Stimulated activated CD4-positive, alpha-beta T cell treated with anti-CD3 and anti-CD28 coated beads, Interleukin-12 subunit alpha, Interleukin-12 subunit beta, amount 100 ng/mL, for 48 hours (primary cell): ENCODE data around the gene OR4E1.
"Not testable (repeated sequence)": the region's sequence is repeated elsewhere in the genome, so short reads cannot be mapped to it uniquely, and the experiment has no call there.

Experiments used
- DNase-seq, 3 donors: peaks; one replicate each; pipeline ENCODE4 v3.0.0-alpha.2; 2020; ENCODE audit warnings: low read depth in 2 of 3, low spot score in 1 of 3

OR4E1 gene

GRCh38 chr14:21653331-21653885 lies 20.2 kb downstream of the OR4E1 start, which contains the start of gene OR4E2:
Gene OR4E2, plus strand, starts transcription at chr14:21653835. Its CDS starts 11,248 bp downstream, at chr14:21665083.
- no peak for DNase-seq

- no peak for DNase-seq
Measured at GRCh38 chr14:21652209-21652808, 21.3 kb downstream of the OR4E1 start.

DNA sequence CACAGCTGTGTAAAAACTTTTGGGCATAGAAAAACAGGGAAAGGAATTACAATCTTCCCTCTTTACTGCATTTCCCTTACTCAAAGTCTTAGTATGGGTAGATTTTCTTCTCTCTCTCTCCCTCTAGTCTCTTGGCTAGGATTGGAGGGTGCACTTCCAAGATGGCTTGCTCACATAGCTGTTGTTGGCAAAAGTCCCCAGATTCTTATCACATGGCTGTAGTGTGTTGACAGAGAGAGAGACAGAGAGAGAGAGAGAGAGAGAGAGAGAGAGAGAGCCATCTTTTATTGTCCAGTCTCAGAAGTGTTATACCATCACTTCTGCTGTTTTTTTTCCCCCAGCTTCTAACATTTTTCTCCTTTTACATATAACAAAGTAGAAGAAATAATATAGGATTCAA lies 26.2 kb downstream of the OR4E1 start:
- DNase-seq: no peak

- DNase-seq: no peak
Measured at GRCh38 chr14:21643407-21643806, 30.2 kb downstream of the OR4E1 start.

- no peak for DNase-seq
Measured at GRCh38 chr14:21642683-21643082, 30.9 kb downstream of the OR4E1 start.

GRCh38 chr14:21634840-21635239 lies 38.8 kb downstream of the OR4E1 start, which contains the start of gene OR10G2:
Gene OR10G2, minus strand, starts transcription at chr14:21634940. Its CDS starts 98 bp downstream, at chr14:21634842.
- no peak for DNase-seq

DNA sequence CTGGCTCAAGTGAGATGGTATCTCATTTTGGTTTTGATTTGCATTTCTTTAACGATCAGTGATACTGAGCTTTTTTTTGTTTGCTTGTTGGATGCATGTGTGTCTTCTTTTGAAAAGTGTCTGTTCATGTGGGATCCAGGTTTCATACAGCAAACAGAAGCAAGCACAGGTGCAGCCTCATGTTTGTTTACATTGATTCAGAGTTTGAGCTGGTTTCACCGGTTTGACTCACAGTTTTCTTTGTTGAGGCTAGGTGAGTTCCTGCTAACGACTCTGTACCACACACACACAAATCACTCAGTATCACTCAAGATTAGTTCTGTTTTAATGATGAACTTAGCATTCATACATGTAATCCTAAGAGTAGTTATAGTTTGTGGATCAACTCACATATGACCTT lies 42.5 kb downstream of the OR4E1 start:
- DNase-seq: no peak

GRCh38 chr14:21630503-21630902 lies 43.1 kb downstream of the OR4E1 start:
- not testable (repeated sequence) for DNase-seq

DNA sequence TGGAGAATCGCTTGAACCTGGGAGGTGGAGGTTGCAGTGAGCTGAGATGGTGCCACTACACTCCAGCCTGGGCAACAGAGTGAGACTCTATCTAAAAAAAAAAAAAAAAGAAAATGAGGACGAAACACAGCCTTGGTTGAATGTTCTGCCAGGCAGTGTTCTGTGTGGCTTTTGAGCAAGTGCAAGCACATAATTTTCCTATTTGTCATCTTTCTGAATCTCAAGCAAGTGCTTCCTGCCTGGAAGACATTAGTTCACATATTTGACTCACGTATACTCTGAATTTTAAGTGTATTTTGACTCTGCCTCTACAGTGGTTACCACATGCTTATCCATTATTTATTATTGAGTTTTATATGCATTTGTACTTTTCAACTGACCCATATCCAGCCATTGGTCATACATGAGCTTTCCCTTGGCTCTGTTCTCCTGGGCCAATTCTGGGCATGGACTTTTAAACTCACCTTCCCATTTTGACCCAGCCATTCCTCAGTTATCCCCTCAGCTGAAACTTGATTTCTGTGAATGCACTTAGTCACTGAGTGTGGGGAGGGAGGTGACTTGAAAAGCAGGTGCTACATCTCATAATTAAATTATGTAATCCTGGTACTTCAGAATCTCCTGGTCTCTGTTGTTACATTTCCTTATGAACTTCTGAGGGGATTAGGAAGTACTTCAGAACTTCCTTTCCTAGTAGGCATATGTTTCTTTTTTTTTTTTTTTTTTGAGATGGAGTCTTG lies 47.0 kb downstream of the OR4E1 start:
- DNase-seq: no peak
